TTC549 (cell line): ENCODE measurements around the gene CUX1.
"Not testable (repeated sequence)": the region's sequence is repeated elsewhere in the genome, so short reads cannot be mapped to it uniquely, and the experiment has no call there.

Experiments
- FAIRE-seq: peaks from 2 replicates; lab custom pipeline; 2012; peaks lifted over from hg19 to GRCh38; lab: Jason Lieb, UNC

CUX1 gene

GRCh38 chr7:102220960-102221800 is 403.8 kb downstream of the CUX1 start:
- no peak for FAIRE-seq

- no peak for FAIRE-seq
Measured at GRCh38 chr7:102221961-102222360, 404.5 kb downstream of the CUX1 start.

- FAIRE-seq, result no peak
Measured at GRCh38 chr7:102222445-102222844, 405.0 kb downstream of the CUX1 start.

GRCh38 chr7:102223184-102223583 is 405.8 kb downstream of the CUX1 start:
- no peak for FAIRE-seq

- FAIRE-seq, result no peak
Measured at GRCh38 chr7:102225025-102225424, 407.6 kb downstream of the CUX1 start.

GRCh38 chr7:102227371-102227770 is 409.9 kb downstream of the CUX1 start:
- FAIRE-seq, result no peak

- no peak for FAIRE-seq
Measured at GRCh38 chr7:102228935-102229334, 411.5 kb downstream of the CUX1 start.

- FAIRE-seq, result not testable (repeated sequence)
Measured at GRCh38 chr7:102230162-102230561, 412.7 kb downstream of the CUX1 start.

GRCh38 chr7:102230593-102230992 is 413.2 kb downstream of the CUX1 start:
- no peak for FAIRE-seq

GRCh38 chr7:102232611-102233286 is 415.3 kb downstream of the CUX1 start:
- FAIRE-seq, result no peak

GRCh38 chr7:102234131-102234530 is 416.7 kb downstream of the CUX1 start:
- no peak for FAIRE-seq

- FAIRE-seq, result no peak
Measured at GRCh38 chr7:102234801-102235550, 417.6 kb downstream of the CUX1 start.

- no peak for FAIRE-seq
Measured at GRCh38 chr7:102236102-102236501, 418.7 kb downstream of the CUX1 start.

GRCh38 chr7:102236592-102237287 is 419.3 kb downstream of the CUX1 start:
- no peak for FAIRE-seq

GRCh38 chr7:102239206-102239820 is 421.9 kb downstream of the CUX1 start:
- FAIRE-seq, result no peak

- no peak for FAIRE-seq
Measured at GRCh38 chr7:102241431-102241830, 424.0 kb downstream of the CUX1 start.

- FAIRE-seq, result no peak
Measured at GRCh38 chr7:102244601-102245000, 427.2 kb downstream of the CUX1 start.

GRCh38 chr7:102248081-102248455 is 430.6 kb downstream of the CUX1 start:
- FAIRE-seq, result no peak

- FAIRE-seq, result no peak
Measured at GRCh38 chr7:102248456-102249395, 431.3 kb downstream of the CUX1 start.

- FAIRE-seq, result no peak
Measured at GRCh38 chr7:102251531-102252365, 434.3 kb downstream of the CUX1 start.
